SK-N-MC (cell line): ENCODE results near the gene MAPKBP1.

Source experiments
- EZH2 ChIP-seq: fragments of 200-600 bp; sonication (generic); IDR thresholded peaks from one replicate; pipeline ENCODE4 v1.6.1; 2017; ENCODE audit warnings: antibody characterized with exemption
- POLR2AphosphoS5 ChIP-seq: IDR thresholded peaks from 2 replicates; pipeline ENCODE4 v1.6.1; 2012; ENCODE audit warnings: mild to moderate bottlenecking, low read depth, low read length, borderline replicate concordance

DNA sequence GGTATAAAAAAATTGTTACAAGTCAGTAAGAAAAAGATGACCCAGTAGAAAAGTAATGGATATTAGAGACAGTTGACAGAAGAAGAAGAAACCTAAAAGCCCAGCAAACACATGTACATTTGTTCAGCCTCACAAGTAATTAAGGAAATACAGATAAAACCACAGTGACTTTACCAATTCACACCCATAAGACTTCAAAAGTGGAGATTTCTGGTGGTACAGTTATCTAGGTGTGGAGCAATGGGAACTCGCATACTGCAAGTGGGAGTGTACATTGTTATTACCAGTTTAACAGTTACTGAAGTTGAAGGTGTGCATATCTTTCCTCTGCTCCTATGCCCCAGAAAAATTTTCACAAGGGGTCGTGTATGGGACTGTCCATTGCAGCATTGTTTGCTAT lies 18.1 kb upstream of the MAPKBP1 start:
- TF ChIP-seq POLR2AphosphoS5 (no peak), EZH2 (no peak)
